Glomerular visceral epithelial cell (primary cell): ENCODE data around the gene DARS2.

Experiments used
- DNase-seq: peaks from one replicate; pipeline ENCODE4 v3.0.0-alpha.2; 2016; ENCODE audit errors: extremely low spot score

DARS2 gene

DNA sequence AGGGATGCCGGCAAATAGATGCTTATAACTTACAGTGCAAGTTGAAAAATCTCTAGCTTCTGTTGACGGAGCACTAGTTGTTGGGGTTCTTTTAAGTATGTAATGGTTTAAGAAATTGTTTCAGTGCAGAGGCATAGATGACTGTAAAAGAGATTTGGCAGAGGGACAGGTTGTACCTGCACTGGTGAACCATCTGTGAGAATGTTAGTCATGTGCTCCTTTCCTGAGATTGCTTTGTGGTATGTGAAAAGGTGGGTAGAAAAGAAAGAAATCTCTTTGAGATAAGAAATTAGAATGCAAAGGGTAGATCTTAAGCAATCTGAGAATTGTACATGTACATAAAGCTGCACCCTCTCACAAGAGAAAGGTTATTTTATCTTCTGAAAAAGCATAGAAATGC is 63.2 kb downstream of the DARS2 start:
- DNase-seq: no peak

DNA sequence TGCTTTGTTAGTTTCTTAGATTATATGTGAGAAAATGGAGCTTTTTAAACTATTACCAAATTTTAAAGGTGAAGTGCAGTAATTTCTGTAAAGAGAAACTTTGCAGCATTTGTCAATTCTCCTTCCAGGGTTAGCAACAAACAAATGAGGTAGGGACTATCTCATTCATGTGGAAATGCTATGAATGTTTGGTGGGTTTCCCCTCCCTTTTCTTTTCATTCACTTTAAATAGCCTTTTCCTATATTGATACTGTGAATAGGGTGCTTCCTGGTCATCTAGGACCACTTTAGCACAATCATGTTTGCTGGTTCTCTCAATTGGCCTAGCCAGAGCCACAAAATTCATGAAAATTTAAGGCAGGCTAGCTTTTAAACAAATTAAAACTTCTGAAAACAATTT is 64.3 kb downstream of the DARS2 start:
- DNase-seq: no peak

DNA sequence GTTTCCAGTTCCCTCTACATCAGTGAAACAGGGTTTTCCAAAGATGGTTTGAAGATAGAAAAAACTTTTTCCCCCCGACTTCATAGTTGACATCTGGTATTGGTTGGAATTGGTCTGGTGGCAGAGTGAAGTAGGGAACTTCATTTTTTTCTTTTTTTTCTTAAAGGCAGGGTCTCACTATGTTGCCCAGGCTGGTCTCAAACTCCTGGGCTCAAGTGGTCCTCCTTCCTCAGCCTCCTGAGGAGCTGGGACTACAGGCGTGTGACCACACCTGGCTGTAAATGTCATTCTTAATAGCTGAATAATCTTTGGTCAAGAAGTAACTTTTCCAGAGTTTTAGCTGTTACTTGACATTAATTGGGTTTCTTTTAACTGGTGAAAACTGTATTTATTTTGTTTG is 65.4 kb downstream of the DARS2 start:
- no peak for DNase-seq

DNA sequence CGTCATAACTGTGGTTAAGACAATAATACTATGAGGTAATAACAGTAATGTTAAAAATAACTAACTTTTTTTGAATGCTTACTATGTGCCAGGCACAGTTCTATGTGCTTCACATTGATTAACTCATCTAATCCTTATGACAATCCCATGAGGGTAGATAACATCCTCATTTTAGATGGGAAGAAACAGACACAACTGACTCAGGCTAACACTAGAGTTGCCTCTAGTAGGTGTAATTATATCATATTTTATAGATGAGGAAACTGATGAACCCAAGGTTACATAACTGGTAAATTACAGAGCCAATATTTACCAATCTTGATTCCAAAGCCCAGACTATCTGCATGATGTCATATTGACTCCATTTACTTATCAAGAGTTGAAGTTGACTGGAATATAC is 69.1 kb downstream of the DARS2 start:
- DNase-seq: no peak

DNA sequence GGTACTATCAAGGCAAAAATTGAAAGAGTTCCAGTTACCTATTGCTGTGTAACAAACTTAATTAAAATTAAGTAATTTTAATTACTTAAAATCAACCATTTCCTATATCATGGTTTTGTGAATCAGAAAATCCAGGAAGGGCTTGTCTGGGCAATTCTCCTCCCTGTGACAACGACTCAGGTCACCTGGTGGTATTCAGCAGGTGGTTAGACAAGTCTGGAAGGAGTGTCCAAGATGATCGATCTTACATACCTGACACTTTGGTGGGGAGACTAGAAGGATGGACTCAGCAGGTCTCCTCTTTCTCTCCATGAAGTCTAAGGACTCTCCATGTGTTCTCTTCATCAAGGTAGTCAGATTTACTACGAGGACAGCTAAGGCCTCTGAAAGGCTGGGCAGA is 69.7 kb downstream of the DARS2 start:
- no peak for DNase-seq

DNA sequence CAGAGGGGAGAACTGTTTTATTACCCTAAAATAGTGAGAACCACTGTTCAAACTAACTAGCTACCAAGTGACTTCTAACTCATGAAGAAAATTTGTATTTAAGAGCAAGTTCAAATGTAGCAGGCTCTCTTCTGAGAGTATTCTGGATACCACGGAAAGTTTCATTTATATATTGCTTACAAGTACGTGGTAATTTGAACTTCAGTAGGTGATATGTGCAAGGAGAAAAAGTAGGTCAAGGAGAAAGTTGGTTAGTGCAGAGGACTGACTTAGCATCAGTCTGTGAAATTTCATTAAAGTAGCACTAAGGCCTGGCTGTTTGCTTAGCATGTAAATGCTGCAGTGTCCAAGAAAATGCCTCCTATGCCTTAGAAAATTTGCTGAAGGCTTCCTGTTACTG is 76.0 kb downstream of the DARS2 start:
- no peak for DNase-seq

DNA sequence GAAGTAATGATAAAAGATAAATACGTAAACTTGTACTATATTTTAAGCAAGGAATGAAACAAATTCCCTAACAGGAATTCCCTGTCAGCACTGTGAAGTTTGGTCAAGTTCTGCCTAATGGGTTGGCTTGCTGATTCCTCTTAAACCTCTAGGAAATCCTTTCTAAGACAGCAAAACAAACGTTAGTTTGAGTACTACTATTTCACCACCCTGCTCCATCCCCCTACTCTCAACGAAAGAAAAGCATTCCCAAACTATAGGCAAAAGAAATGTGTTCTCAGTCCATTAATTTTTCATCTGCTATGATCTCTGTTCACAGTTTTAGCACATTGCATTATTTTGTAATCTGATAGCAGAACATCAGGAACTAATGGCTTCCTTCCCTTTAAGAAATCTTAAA is 76.5 kb downstream of the DARS2 start:
- DNase-seq: no peak

DNA sequence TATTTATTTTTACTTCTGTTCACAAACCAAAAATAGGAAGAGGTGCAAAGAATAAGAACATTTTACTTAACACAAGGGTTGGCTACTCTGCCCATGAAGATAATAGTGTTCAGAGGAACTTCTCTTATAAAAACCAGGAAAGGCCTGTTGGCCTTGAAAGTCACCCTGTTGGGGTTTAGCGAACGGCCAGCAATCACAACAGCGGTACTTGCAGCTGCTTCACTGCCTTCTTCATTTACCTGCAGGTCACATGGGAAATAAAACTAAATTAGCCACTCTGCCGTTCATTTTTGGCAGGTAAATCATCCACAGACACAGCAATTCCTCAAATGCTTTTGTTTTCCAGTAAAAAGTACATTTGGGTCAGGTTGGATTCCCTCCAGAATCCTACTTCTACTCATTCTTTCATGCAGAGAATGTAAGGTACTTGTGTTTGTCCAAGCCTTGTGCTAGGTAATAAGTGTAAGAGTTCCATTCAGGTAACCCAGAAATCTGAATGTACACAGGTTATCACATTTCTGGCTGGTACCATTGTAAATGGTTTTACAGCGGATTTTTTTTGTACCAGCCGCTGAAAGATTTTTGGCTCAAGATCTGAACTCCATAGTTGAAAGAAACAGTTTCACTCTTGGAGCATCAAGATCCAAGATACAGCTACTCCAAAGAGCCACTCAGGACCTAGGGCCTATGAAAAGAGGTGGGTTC is 79.5 kb downstream of the DARS2 start:
- no peak for DNase-seq
